Neuron (in vitro differentiated cells): ENCODE measurements around the gene RNF112.
A peak's percentile ranks its signal among the peaks of the same experiment; 100 is the strongest.

ENCODE experiments used
- H2AFZ ChIP-seq: one replicate; pipeline ENCODE4 v1.6.1; 2013; ENCODE audit warnings: low read depth, mild to moderate bottlenecking, inconsistent platforms, low read length, moderate library complexity
- H3K27me3 ChIP-seq: one replicate; pipeline ENCODE4 v1.6.1; 2013; ENCODE audit warnings: low read length; ENCODE audit not compliant: insufficient read depth
- H3K36me3 ChIP-seq: one replicate; pipeline ENCODE4 v1.6.1; 2013; ENCODE audit warnings: low read length; ENCODE audit not compliant: insufficient read depth
- H3K4me1 ChIP-seq: one replicate; pipeline ENCODE4 v1.6.1; 2013; ENCODE audit warnings: low read length; ENCODE audit not compliant: insufficient read depth
- H3K4me3 ChIP-seq: 2 replicates; pipeline ENCODE4 v1.5.1; 2013; ENCODE audit warnings: mild to moderate bottlenecking, low read length, moderate library complexity
- H3K9me3 ChIP-seq: one replicate; pipeline ENCODE4 v1.6.1; 2013; ENCODE audit warnings: low read length

RNF112 gene

DNA sequence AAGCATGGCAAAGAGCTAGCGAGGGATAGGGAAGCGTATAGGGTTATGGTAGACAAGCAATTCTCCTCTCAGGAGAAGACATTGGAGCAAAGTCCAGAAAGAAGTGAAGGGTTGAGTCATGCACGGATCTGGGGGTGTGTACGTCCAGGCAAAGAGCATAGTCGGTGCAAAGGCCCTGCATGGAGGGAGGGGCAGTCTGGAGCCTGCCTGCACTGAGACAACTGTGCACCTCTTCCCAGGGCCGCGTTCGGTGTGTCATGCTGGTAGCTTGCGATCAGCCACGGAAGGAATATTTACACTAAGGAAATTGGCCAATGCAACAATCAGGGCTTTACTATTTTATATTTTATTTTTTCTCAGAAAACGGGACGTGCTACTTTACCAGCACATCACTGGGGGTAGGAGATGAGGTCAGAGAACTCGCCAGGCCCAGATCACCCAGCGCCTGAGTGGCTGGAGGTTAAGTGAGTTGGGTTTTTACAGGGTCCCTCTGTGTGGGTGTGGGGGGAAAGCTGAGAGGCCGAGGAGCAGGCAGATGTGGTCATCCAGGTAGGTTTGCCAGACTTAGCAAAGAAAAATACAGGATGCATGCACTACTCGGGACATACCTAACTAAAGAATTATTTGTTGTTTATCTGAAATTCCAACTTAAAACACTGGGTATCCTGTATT lies 41.8 kb upstream of the RNF112 start:
- Histone ChIP-seq H2AFZ (no peak overlapping the region), H3K9me3 (no peaks in the 10 kb centered on the region), H3K36me3 (no peaks in the 10 kb centered on the region), H3K4me3 (no peak overlapping the region), H3K4me1 (peaks cover 3% of the 10 kb centered on the region), H3K27me3 (no peaks in the 10 kb centered on the region)

GRCh38 chr17:19369846-19370492 lies 41.1 kb upstream of the RNF112 start:
- Histone ChIP-seq H2AFZ (no peak overlapping the region), H3K4me1 (peaks cover 3% of the 10 kb centered on the region), H3K9me3 (no peaks in the 10 kb centered on the region), H3K27me3 (no peaks in the 10 kb centered on the region), H3K36me3 (no peaks in the 10 kb centered on the region), H3K4me3 (no peak overlapping the region)

DNA sequence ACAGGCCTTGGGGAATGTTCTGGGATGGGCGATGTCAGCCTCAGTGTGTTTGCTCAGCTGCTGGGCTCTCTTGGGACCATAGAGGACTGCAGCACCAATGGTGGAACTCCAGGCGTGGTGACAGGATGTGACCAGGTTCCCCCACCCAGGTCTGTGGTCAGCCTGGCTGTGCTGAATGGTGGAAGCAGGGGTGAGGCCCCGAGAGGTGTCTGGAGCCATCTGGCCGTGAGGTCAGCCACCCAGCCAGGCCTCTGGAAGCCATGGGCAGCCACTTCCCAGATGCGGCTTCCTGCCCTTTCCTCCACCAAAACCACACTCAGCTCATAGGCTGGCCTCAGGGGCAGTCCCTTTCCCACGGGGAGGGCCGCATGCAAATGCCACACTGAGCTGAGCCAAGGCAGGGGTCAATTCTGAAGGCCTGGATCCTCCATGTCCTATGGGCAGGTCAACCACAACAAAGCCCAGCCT lies 40.5 kb upstream of the RNF112 start:
- no peaks in the 10 kb centered on the region for H3K27me3 ChIP-seq
- H3K4me3 ChIP-seq = no peak overlapping the region
- H3K9me3 ChIP-seq = no peaks in the 10 kb centered on the region
- no peaks in the 10 kb centered on the region for H3K36me3 ChIP-seq
- no peak overlapping the region for H2AFZ ChIP-seq
- peaks cover 3% of the 10 kb centered on the region for H3K4me1 ChIP-seq

DNA sequence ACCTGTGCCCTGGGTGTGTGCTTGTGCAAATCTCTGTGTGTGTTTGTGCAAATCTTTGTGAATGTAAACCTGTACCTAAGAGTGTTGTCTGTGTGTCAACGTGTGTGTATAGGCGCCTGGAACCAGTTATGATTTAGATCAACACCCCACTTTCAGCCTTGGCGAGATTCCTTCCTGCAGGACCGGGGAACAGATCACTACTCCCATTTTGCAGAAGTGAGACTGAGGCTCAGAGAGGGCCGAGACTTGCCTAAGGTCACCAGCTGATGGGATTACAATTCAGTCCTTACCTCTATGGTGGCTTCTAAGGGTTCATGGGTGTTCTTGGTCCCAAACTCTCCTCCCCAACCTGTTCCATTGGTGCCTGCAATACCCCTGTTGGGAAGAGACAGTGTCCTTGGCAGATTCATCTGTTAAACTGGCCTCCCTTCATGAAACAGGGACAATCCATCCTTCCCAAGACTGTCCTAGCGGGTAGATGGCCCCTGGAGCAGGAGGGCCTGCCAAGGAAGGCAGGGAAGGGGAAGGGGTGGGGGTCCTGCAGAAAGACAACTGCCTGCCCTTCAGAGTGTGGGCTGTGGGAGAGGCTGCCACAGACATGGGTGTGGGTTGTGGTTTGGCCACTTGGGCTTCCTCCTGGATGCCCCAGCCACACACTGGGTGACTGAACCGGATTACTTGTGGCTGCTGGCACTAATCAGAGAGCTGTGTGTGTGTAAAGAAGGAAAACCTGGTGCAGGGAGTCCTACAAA lies 39.6 kb upstream of the RNF112 start:
- no peaks in the 10 kb centered on the region for H3K27me3 ChIP-seq
- no peaks in the 10 kb centered on the region for H3K36me3 ChIP-seq
- no peak overlapping the region for H2AFZ ChIP-seq
- no peak overlapping the region for H3K4me3 ChIP-seq
- peaks cover 3% of the 10 kb centered on the region for H3K4me1 ChIP-seq
- no peaks in the 10 kb centered on the region for H3K9me3 ChIP-seq

- Histone ChIP-seq H2AFZ (no peak overlapping the region), H3K27me3 (no peaks in the 10 kb centered on the region), H3K36me3 (no peaks in the 10 kb centered on the region), H3K4me1 (peaks cover 6% of the 10 kb centered on the region), H3K9me3 (no peaks in the 10 kb centered on the region), H3K4me3 (no peak overlapping the region)
These were observed 39.0 kb upstream of the RNF112 start for GRCh38 chr17:19372011-19372370.

- H3K27me3 ChIP-seq = no peaks in the 10 kb centered on the region
- H2AFZ ChIP-seq = no peak overlapping the region
- no peaks in the 10 kb centered on the region for H3K9me3 ChIP-seq
- H3K4me3 ChIP-seq = no peak overlapping the region
- H3K36me3 ChIP-seq = no peaks in the 10 kb centered on the region
- peaks cover 10% of the 10 kb centered on the region for H3K4me1 ChIP-seq
These were observed 38.6 kb upstream of the RNF112 start for GRCh38 chr17:19372439-19372838.

GRCh38 chr17:19372866-19373504 lies 38.0 kb upstream of the RNF112 start:
- no peaks in the 10 kb centered on the region for H3K36me3 ChIP-seq
- H3K4me1 ChIP-seq = peaks cover 10% of the 10 kb centered on the region
- H3K9me3 ChIP-seq = no peaks in the 10 kb centered on the region
- H3K4me3 ChIP-seq = no peak overlapping the region
- no peaks in the 10 kb centered on the region for H3K27me3 ChIP-seq
- H2AFZ ChIP-seq = no peak overlapping the region

DNA sequence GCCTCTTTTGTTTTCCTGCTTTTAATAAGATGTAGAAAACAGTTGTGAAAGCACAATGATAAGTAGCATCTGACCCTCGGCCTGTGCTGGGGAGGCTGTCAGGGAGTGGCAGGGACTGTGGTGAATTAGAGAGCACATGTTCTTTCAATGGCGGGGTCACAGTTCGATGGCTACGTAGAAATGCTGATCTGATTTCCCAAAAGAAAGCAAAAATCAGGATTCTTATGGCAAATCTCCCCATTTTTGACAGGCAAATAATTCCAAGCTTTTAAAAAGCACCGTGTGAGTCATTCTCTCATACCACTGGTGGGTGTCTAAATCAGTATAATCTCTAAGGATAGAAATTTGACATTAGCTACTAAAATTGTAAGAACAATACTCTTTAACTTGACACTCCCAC lies 36.9 kb upstream of the RNF112 start:
- Histone ChIP-seq H3K4me1 (peaks cover 12% of the 10 kb centered on the region), H3K27me3 (no peaks in the 10 kb centered on the region), H3K4me3 (no peak overlapping the region), H3K36me3 (peaks cover under 1% of the 10 kb centered on the region), H2AFZ (no peak overlapping the region), H3K9me3 (no peaks in the 10 kb centered on the region)

DNA sequence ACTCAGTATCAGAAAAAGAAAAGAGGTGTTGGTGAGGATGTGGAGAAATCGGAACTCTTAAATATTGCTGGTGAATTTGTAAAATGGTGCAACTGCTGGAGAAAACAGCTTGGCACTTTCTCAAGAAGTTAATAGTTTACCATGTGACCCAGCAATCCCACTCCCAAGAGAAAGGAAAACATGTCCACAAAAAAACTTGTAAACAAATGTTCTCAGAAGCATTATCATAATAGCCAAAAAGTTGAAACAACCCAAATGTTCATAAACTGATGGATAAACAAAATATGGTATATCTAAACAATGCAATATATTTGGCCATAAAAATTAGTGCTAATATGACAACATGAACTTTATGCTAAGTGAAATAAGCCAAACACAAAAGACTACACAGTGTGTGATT lies 35.3 kb upstream of the RNF112 start:
- Histone ChIP-seq H3K27me3 (no peaks in the 10 kb centered on the region), H3K36me3 (peaks cover 17% of the 10 kb centered on the region), H2AFZ (no peak overlapping the region), H3K4me3 (no peak overlapping the region), H3K9me3 (no peaks in the 10 kb centered on the region), H3K4me1 (peaks cover 19% of the 10 kb centered on the region)

DNA sequence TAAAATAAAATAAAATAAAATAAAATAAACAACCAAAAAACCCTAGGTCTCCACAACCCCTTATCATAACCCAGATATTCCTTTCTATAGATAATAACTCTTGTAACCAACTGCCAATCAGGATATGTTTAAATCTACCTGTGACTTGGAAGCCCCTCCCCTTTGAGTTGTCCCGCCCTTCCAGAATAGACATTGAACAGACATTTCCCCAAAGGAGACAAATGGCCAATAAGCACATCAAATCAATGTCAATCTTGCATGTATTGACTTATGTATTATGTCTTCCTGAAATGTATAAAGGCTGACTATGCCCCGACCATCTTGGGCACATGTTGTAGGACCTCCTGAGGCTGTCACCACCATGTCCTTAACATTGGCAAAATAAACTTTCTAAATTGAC lies 34.2 kb upstream of the RNF112 start:
- Histone ChIP-seq H3K27me3 (no peaks in the 10 kb centered on the region), H3K4me1 (peaks cover 19% of the 10 kb centered on the region), H3K9me3 (no peaks in the 10 kb centered on the region), H3K36me3 (peaks cover 28% of the 10 kb centered on the region), H3K4me3 (peak overlapping the region; percentile 72), H2AFZ (peak overlapping the region; percentile 55)

DNA sequence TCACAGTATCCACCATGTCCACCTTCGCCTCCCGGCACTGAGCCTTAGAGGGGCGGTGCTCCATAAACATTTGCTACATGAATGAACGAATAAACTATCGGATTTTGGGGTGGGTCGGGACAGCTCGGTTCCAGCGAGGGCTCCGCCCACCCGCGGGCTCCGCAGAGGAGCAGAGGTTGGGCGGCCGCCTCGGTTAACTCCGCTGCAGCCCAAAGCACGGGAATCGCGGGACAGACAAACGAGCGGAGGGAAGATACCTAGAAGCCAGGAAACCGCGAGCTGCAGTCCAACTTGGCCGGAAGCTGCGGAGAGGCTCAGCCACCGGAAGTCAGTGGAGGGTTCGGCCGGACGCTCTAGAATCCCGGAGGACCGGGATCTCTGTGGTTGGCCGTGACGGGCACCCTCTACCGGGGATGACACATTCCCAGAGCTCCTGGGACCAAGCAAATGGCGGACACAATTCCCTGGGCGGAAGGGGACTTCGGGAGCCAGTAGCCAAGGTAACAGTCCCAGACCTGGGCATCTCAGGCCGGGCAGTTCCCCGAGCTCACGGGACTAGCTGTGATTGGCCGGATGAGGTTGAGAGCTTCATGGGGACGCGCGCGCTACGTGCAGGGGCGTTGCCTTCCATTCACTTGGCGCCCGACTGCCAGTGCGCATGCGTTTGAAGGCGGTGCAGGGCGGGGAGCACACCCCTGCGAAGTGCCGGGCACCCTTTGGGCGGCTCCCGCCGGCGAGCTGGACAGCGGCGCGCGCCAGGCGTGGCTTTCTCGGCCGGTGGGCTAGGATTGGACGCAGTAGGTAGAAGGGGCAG lies 33.2 kb upstream of the RNF112 start:
- Histone ChIP-seq H2AFZ (peak overlapping the region; percentile 55), H3K9me3 (no peaks in the 10 kb centered on the region), H3K4me3 (peak overlapping the region; percentile 72), H3K36me3 (peaks cover 35% of the 10 kb centered on the region), H3K27me3 (no peaks in the 10 kb centered on the region), H3K4me1 (peaks cover 19% of the 10 kb centered on the region)

DNA sequence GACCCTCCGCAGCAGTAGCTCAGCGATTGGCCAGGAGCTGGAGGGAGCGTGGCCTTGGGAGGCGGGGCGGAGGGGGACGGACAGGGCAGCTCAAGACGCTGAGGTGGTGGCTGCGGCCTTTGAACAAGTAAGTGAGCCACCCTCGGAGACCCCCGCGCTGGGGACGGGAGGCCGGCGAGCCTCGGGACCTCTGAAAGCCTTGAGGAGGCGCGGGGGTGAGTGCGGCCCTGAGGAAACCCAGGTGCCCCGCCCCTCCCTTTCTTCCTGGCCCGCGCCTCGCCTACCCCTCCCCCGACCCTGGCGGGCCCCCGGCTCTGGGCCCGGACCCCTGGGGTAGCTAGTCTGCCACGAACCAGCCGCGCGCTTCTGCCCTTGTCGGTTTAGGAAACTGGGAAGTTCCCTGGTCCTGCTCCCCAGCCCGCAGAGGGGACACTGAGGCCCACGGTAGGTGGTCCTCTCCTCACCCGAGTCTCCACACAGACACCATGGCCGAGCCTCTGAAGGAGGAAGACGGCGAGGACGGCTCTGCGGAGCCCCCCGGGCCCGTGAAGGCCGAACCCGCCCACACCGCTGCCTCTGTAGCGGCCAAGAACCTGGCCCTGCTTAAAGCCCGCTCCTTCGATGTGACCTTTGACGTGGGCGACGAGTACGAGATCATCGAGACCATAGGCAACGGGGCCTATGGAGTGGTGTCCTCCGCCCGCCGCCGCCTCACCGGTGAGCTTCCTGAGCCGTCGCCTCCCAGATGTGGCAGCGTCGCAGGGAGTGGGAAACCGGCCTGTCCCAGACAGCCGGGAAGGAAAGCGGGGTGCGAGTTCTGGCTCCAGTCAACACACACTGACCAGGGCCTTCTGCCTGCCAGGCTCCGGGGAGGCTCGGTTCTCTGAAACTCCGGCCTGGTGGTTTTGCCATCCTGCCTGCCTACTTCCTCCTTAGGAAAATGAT lies 32.3 kb upstream of the RNF112 start, which contains the start of gene MAPK7:
TSS of gene MAPK7 (plus strand) at position 83 of the 945 bp plus-strand sequence. CDS start at position 486, 403 bp downstream.
- Histone ChIP-seq H3K4me3 (peak within 1 kb of the TSS; percentile 72), H3K4me1 (peaks cover 19% of the 10 kb centered on the region), H3K27me3 (no peaks in the 10 kb centered on the region), H2AFZ (peak within 1 kb of the TSS; percentile 55), H3K9me3 (no peaks in the 10 kb centered on the region), H3K36me3 (peaks cover 43% of the 10 kb centered on the region)
